Central memory CD8-positive, alpha-beta T cell (primary cell): Measurements from ENCODE around the gene CNOT10.
"Not testable (repeated sequence)": the region's sequence is repeated elsewhere in the genome, so short reads cannot be mapped to it uniquely, and the experiment has no call there.

Experiments
- ATAC-seq: fragments of 150-1000 bp; cut with Tn5 transposase; replicated peaks from 2 replicates; pipeline ENCODE4 v1.10.0; 2022; ENCODE audit warnings: mild to moderate bottlenecking, moderate FRiP score, moderate number of reproducible peaks; ENCODE audit not compliant: poor library complexity, severe bottlenecking; ENCODE audit errors: extremely low read depth
- DNase-seq, 2 donors: peaks; one replicate each; pipeline ENCODE4 v3.0.0; 2021; ENCODE audit warnings: low spot score in 2 of 2
- H3K27ac Mint-ChIP-seq: one replicate; pipeline ENCODE4 v1.8.0; 2022; ENCODE audit warnings: low read depth, mild to moderate bottlenecking, moderate library complexity, mixed read lengths
- H3K27me3 Mint-ChIP-seq: one replicate; pipeline ENCODE4 v1.8.0; 2022; ENCODE audit warnings: mixed read lengths
- H3K36me3 Mint-ChIP-seq: one replicate; pipeline ENCODE4 v1.8.0; 2022; ENCODE audit warnings: mild to moderate bottlenecking, moderate library complexity, mixed read lengths; ENCODE audit not compliant: insufficient read depth
- H3K4me1 Mint-ChIP-seq: one replicate; pipeline ENCODE4 v1.8.0; 2022; ENCODE audit warnings: mixed read lengths
- H3K4me3 Mint-ChIP-seq: one replicate; pipeline ENCODE4 v1.8.0; 2022; ENCODE audit warnings: mild to moderate bottlenecking, moderate library complexity, mixed read lengths
- H3K9me3 Mint-ChIP-seq: one replicate; pipeline ENCODE4 v1.8.0; 2022; ENCODE audit warnings: mixed read lengths

CNOT10 gene, protein sequence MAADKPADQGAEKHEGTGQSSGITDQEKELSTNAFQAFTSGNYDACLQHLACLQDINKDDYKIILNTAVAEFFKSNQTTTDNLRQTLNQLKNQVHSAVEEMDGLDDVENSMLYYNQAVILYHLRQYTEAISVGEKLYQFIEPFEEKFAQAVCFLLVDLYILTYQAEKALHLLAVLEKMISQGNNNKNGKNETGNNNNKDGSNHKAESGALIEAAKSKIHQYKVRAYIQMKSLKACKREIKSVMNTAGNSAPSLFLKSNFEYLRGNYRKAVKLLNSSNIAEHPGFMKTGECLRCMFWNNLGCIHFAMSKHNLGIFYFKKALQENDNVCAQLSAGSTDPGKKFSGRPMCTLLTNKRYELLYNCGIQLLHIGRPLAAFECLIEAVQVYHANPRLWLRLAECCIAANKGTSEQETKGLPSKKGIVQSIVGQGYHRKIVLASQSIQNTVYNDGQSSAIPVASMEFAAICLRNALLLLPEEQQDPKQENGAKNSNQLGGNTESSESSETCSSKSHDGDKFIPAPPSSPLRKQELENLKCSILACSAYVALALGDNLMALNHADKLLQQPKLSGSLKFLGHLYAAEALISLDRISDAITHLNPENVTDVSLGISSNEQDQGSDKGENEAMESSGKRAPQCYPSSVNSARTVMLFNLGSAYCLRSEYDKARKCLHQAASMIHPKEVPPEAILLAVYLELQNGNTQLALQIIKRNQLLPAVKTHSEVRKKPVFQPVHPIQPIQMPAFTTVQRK

DNA sequence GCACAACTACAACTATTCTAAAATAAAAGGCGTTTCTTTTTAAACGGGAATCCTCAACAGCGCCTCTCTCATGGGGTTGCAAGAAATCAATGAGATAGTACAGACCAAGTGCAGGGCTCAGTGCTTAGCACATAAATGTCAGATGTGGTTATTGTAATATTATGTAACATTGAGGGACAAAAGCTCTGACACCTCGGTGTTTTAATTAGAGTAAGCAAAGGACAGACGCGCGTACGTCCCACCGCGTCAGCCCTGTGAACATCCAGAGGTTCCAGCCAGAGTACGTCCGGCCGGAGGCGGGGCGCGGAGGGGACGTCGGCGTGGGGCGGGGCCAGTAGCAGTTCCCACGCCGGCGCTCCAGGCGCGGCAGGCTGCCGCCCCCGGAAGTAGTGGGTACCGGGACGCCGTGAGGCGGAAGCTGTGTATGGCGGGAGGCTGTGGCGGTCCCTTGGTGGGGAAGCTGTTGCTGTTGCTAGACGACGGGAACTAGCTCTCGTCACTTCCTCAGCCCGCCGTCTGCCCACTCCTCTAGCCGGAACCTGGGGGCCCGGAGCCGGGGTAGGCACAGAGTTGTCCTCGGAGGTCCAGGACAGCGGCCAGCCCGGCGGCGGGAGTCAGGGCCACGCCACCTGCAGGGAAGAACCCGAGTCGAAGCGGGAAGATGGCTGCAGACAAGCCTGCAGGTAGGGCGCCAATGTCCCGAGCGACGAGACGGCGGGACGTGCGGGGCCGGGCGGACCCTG, at the start of gene CNOT10:
CNOT10 (plus strand) TSS at position 389 of the 743 bp plus-strand sequence; CDS start at position 662, 273 bp downstream.
- H3K4me3 Mint-ChIP-seq = peak within 1 kb of the TSS; percentile 88
- no peaks in the 10 kb centered on the region for H3K9me3 Mint-ChIP-seq
- H3K27ac Mint-ChIP-seq = peak within 1 kb of the TSS; percentile 91
- peak; percentile 92 for ATAC-seq
- peaks cover 36% of the 10 kb centered on the region for H3K4me1 Mint-ChIP-seq
- peak; percentile 88 to 94 for DNase-seq
- peaks cover 18% of the 10 kb centered on the region for H3K36me3 Mint-ChIP-seq
- no peaks in the 10 kb centered on the region for H3K27me3 Mint-ChIP-seq

DNA sequence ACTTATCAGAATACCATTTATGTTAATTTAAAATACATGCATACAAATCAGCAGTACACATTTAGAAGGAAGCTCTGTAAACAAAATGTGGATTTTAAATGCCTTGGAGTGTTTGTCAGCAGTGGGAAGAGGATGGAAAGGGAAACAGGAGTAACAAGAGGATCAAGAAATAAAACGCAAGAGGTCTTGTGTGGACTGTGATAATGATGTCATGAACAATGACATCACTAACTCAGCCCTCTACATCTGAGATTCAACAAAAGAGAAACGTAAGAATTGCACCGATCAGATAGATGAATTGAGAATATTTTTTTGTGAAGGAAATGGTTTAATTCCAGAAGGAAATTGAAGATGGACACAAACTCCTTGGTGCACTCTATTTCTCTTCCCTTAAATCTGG, 44.0 kb upstream of the CNOT10 start:
- Mint-ChIP-seq H3K9me3 (no peaks in the 10 kb centered on the region), H3K27me3 (peaks cover 38% of the 10 kb centered on the region), H3K4me3 (no peak overlapping the region), H3K4me1 (no peaks in the 10 kb centered on the region), H3K27ac (no peak overlapping the region), H3K36me3 (no peaks in the 10 kb centered on the region)
- ATAC-seq = no peak
- DNase-seq = no peak

GRCh38 chr3:32641356-32641755, 43.6 kb upstream of the CNOT10 start:
- no peak overlapping the region for H3K27ac Mint-ChIP-seq
- DNase-seq = no peak
- H3K4me3 Mint-ChIP-seq = no peak overlapping the region
- ATAC-seq = no peak
- no peaks in the 10 kb centered on the region for H3K36me3 Mint-ChIP-seq
- no peaks in the 10 kb centered on the region for H3K9me3 Mint-ChIP-seq
- H3K27me3 Mint-ChIP-seq = peaks cover 38% of the 10 kb centered on the region
- no peaks in the 10 kb centered on the region for H3K4me1 Mint-ChIP-seq

DNA sequence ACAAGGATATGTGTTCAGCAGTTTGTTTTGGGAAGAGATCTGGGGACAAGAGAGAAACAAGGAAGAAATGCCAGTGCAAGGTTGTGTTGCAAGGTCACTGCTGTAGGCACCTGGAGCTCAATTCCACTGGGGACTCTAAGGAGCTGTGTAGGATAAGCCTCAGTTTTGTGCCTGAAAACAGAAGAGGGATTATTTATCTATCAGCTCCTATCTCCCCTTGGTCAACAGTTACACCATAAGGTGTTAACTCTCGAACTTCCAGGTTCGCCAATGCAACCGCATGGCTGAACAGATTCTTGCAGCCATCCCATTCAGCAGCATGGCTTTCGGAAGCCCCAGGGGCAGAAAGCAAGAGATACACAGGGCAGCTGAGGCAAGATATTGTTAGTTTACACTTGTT, 41.6 kb upstream of the CNOT10 start:
- H3K27ac Mint-ChIP-seq = no peak overlapping the region
- DNase-seq (no peak), ATAC-seq (no peak)
- peaks cover 29% of the 10 kb centered on the region for H3K27me3 Mint-ChIP-seq
- no peak overlapping the region for H3K4me3 Mint-ChIP-seq
- H3K36me3 Mint-ChIP-seq = no peaks in the 10 kb centered on the region
- no peaks in the 10 kb centered on the region for H3K4me1 Mint-ChIP-seq
- H3K9me3 Mint-ChIP-seq = no peaks in the 10 kb centered on the region

DNA sequence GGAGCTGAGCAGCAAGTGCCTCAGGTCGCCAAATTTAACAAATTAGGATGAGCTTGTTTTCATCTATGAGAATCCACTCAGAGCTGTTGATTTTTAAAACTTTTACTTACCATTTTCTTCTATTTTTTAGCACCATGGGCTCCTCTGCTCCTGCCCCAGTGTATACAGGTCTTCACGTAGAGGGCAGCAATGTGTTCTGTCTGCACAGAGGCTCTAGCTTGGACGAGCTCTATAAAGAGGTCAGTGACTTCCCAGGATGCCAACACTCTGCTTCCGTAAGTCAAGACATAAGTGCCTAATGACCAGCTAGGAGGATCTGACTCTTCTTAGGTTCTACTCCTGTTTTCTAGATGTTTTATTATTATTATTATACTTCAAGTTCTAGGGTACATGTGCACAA, 41.2 kb upstream of the CNOT10 start:
- H3K27ac Mint-ChIP-seq = no peak overlapping the region
- DNase-seq (no peak), ATAC-seq (no peak)
- no peaks in the 10 kb centered on the region for H3K4me1 Mint-ChIP-seq
- H3K27me3 Mint-ChIP-seq = peaks cover 29% of the 10 kb centered on the region
- no peaks in the 10 kb centered on the region for H3K9me3 Mint-ChIP-seq
- H3K4me3 Mint-ChIP-seq = no peak overlapping the region
- no peaks in the 10 kb centered on the region for H3K36me3 Mint-ChIP-seq

DNA sequence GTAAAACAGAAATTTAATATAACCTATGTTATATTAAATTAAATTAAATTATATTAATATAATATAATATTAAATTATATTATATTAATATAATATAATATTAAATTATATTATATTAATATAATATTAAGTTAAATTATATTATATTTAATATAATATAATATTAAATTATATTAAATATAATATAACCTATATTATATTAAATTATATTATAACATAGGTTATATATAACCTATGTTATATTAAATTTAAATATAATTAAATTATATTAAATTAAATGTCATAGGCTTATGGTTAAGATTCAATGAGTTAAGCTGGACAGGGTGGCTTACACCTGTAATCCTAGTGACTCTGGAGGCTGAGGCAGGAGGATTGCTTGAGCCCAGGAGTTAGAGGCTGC, 40.6 kb upstream of the CNOT10 start:
- Mint-ChIP-seq H3K9me3 (no peaks in the 10 kb centered on the region), H3K27ac (no peak overlapping the region), H3K27me3 (peaks cover 24% of the 10 kb centered on the region), H3K4me1 (no peaks in the 10 kb centered on the region), H3K4me3 (no peak overlapping the region), H3K36me3 (no peaks in the 10 kb centered on the region)
- ATAC-seq (no peak), DNase-seq (no peak)

GRCh38 chr3:32646761-32647160, 38.2 kb upstream of the CNOT10 start:
- H3K27me3 Mint-ChIP-seq = peaks cover under 1% of the 10 kb centered on the region
- H3K4me3 Mint-ChIP-seq = no peak overlapping the region
- H3K36me3 Mint-ChIP-seq = no peaks in the 10 kb centered on the region
- no peak for ATAC-seq
- DNase-seq = no peak
- no peak overlapping the region for H3K27ac Mint-ChIP-seq
- H3K4me1 Mint-ChIP-seq = no peaks in the 10 kb centered on the region
- no peaks in the 10 kb centered on the region for H3K9me3 Mint-ChIP-seq

DNA sequence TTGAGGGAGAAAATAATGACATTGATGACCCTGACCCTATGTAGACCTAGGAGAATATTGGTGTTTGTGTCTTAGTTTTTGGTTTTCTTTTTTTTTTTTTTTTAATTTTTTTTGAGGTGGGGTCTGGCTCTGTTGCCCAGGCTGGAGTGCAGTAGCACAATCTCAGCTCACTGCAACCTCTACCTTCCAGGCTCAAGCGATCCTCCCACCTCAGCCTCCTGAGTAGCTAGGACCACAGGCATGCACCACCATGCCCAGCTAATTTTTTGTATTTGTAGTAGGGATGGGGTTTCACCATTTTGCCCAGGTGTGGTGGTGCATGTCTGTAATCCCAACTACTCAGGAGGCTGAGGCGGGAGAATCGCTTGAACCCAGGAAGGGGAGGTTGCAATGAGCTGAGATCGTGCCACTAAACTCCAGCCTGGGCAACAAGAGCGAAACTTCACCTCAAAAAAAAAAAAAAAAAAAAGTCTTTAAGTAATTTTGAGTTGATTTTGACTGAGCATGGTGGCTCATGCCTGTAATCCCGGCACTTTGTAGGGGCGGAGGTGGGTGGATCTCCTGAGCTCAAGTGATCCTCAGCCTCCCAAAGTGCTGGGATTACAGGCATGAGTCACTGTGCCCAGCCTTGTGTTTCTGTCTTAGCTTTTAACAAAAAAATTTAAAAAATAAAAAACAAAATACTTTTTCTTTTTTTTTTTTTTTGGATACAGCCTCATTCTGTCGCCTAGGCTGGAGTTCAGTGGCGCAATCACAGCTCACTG, 32.5 kb upstream of the CNOT10 start:
- H3K4me3 Mint-ChIP-seq, H3K36me3 Mint-ChIP-seq, H3K27ac Mint-ChIP-seq, H3K4me1 Mint-ChIP-seq, ATAC-seq, DNase-seq, H3K9me3 Mint-ChIP-seq: not testable (repeated sequence)
- peaks cover 27% of the 10 kb centered on the region for H3K27me3 Mint-ChIP-seq

DNA sequence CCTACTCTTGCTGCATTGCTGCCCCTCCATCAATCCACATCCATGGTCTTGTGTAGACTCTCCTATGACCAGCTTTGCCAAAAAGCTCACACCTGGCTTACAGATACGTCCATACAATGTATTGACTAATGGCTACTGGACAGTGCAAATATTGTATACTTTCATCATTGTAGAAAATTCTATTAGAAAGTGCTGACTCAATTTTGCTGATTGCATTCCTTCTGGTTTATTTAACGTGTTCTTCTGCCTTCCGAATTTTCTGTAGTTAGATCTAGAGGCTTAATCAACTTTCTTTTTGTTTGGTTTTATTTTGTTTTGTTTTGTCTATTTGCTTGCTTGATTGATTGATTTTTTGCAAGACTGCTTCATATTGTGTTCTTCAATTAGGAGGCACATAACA, 29.8 kb upstream of the CNOT10 start:
- Mint-ChIP-seq H3K27me3 (peaks cover 42% of the 10 kb centered on the region), H3K27ac (no peak overlapping the region), H3K36me3 (no peaks in the 10 kb centered on the region), H3K4me1 (no peaks in the 10 kb centered on the region), H3K9me3 (no peaks in the 10 kb centered on the region), H3K4me3 (no peak overlapping the region)
- ATAC-seq (no peak), DNase-seq (no peak)

GRCh38 chr3:32660634-32661033, 24.4 kb upstream of the CNOT10 start:
- no peak for DNase-seq
- H3K4me3 Mint-ChIP-seq = no peak overlapping the region
- no peaks in the 10 kb centered on the region for H3K9me3 Mint-ChIP-seq
- H3K36me3 Mint-ChIP-seq = no peaks in the 10 kb centered on the region
- H3K27ac Mint-ChIP-seq = no peak overlapping the region
- no peak for ATAC-seq
- peaks cover 34% of the 10 kb centered on the region for H3K27me3 Mint-ChIP-seq
- no peaks in the 10 kb centered on the region for H3K4me1 Mint-ChIP-seq

- Mint-ChIP-seq H3K9me3 (no peaks in the 10 kb centered on the region), H3K27ac (no peak overlapping the region), H3K4me3 (no peak overlapping the region), H3K36me3 (no peaks in the 10 kb centered on the region), H3K27me3 (peaks cover 22% of the 10 kb centered on the region), H3K4me1 (no peaks in the 10 kb centered on the region)
- ATAC-seq (no peak), DNase-seq (no peak)
These were observed 22.3 kb upstream of the CNOT10 start for GRCh38 chr3:32662647-32663046.

GRCh38 chr3:32664630-32665075, 20.3 kb upstream of the CNOT10 start:
- H3K27me3 Mint-ChIP-seq = peaks cover 16% of the 10 kb centered on the region
- DNase-seq, H3K4me1 Mint-ChIP-seq, ATAC-seq, H3K27ac Mint-ChIP-seq, H3K4me3 Mint-ChIP-seq, H3K9me3 Mint-ChIP-seq, H3K36me3 Mint-ChIP-seq: not testable (repeated sequence)
